ENCODE results near the gene LRIF1.

LRIF1 gene

GRCh38 chr1:110916274-110916668, 47.5 kb downstream of the LRIF1 start:
- TF ChIP-seq CTCF (conservative IDR thresholded peaks at IDR 0.05; ENCODE audit: control insufficient read depth, insufficient read depth, low read depth, low read length): no peak
- no peak overlapping the region for H3K4me3 ChIP-seq (ENCODE audit: control insufficient read depth, low read depth, low read length)
- DNase-seq (ENCODE audit: low read depth): no peak

- TF ChIP-seq CTCF (conservative IDR thresholded peaks at IDR 0.05; ENCODE audit: control insufficient read depth, insufficient read depth, low read depth, low read length): no peak
- no peak for DNase-seq (ENCODE audit: low read depth)
- no peak overlapping the region for H3K4me3 ChIP-seq (ENCODE audit: control insufficient read depth, low read depth, low read length)
Measured at GRCh38 chr1:110915804-110916203, 47.9 kb downstream of the LRIF1 start.

GRCh38 chr1:110914676-110915075, 49.0 kb downstream of the LRIF1 start:
- no peak overlapping the region for H3K4me3 ChIP-seq (ENCODE audit: control insufficient read depth, low read depth, low read length)
- TF ChIP-seq CTCF (conservative IDR thresholded peaks at IDR 0.05; ENCODE audit: control insufficient read depth, insufficient read depth, low read depth, low read length): no peak
- no peak for DNase-seq (ENCODE audit: low read depth)

- DNase-seq (ENCODE audit: low read depth): no peak
Measured at GRCh38 chr1:110912784-110913183, 50.9 kb downstream of the LRIF1 start.

GRCh38 chr1:110903853-110904500, 59.7 kb downstream of the LRIF1 start:
- no peak for DNase-seq (ENCODE audit: low read depth)
- no peak for TF ChIP-seq CTCF (conservative IDR thresholded peaks at IDR 0.05; ENCODE audit: control insufficient read depth, insufficient read depth, low read depth, low read length)
- H3K4me3 ChIP-seq (ENCODE audit: control insufficient read depth, low read depth, low read length): no peak overlapping the region

More at GRCh38 chr1:110912784-110913183, 50.9 kb downstream of the LRIF1 start:
- no peak for TF ChIP-seq CTCF (conservative IDR thresholded peaks at IDR 0.05; ENCODE audit: control insufficient read depth, insufficient read depth, low read depth, low read length)
- H3K4me3 ChIP-seq (ENCODE audit: control insufficient read depth, low read depth, low read length): no peak overlapping the region

GRCh38 chr1:110902820-110903463, 60.8 kb downstream of the LRIF1 start:
- no peak overlapping the region for H3K4me3 ChIP-seq (ENCODE audit: control insufficient read depth, low read depth, low read length)
- no peak for DNase-seq (ENCODE audit: low read depth)
- TF ChIP-seq CTCF (conservative IDR thresholded peaks at IDR 0.05; ENCODE audit: control insufficient read depth, insufficient read depth, low read depth, low read length): no peak
